ENCODE data around the gene KCTD6.

Gene KCTD6

GRCh38 chr3:58485801-58486435, 6.0 kb upstream of the KCTD6 start:
- no peak for DNase-seq (ENCODE audit: low read depth in 2 of 2)

GRCh38 chr3:58487140-58487886, 4.6 kb upstream of the KCTD6 start:
- DNase-seq (ENCODE audit: low read depth in 2 of 2) = no peak

GRCh38 chr3:58488967-58489366, 2.9 kb upstream of the KCTD6 start:
- DNase-seq (ENCODE audit: low read depth in 2 of 2) = no peak

- no peak for DNase-seq (ENCODE audit: low read depth in 2 of 2)
These were observed 915 bp upstream of the KCTD6 start for GRCh38 chr3:58490860-58491501.

- DNase-seq (ENCODE audit: low read depth in 2 of 2) = no peak
These were observed 604 bp downstream of the KCTD6 start for GRCh38 chr3:58492494-58492905.

- no peak for DNase-seq (ENCODE audit: low read depth in 2 of 2)
These were observed 2.2 kb downstream of the KCTD6 start for GRCh38 chr3:58494107-58494506.

- no peak for DNase-seq (ENCODE audit: low read depth in 2 of 2)
These were observed 3.2 kb downstream of the KCTD6 start for GRCh38 chr3:58495101-58495500.

- no peak for DNase-seq (ENCODE audit: low read depth in 2 of 2)
These were observed 4.4 kb downstream of the KCTD6 start for GRCh38 chr3:58496206-58496857.

GRCh38 chr3:58497097-58497496, 5.2 kb downstream of the KCTD6 start:
- no peak for DNase-seq (ENCODE audit: low read depth in 2 of 2)

GRCh38 chr3:58502872-58503271, 11.0 kb downstream of the KCTD6 start:
- no peak for DNase-seq (ENCODE audit: low read depth in 2 of 2)

- no peak for DNase-seq (ENCODE audit: low read depth in 2 of 2)
These were observed 15.6 kb downstream of the KCTD6 start for GRCh38 chr3:58507356-58508078.

GRCh38 chr3:58508437-58508836, 16.5 kb downstream of the KCTD6 start:
- no peak for DNase-seq (ENCODE audit: low read depth in 2 of 2)

- no peak for DNase-seq (ENCODE audit: low read depth in 2 of 2)
These were observed 22.5 kb downstream of the KCTD6 start for GRCh38 chr3:58514405-58514804.

- no peak for DNase-seq (ENCODE audit: low read depth in 2 of 2)
These were observed 26.4 kb downstream of the KCTD6 start for GRCh38 chr3:58518291-58518789.

GRCh38 chr3:58519668-58520402, 27.9 kb downstream of the KCTD6 start:
- no peak for DNase-seq (ENCODE audit: low read depth in 2 of 2)

- no peak for DNase-seq (ENCODE audit: low read depth in 2 of 2)
These were observed 28.8 kb downstream of the KCTD6 start for GRCh38 chr3:58520403-58521335.

GRCh38 chr3:58521336-58521670, 29.4 kb downstream of the KCTD6 start:
- no peak for DNase-seq (ENCODE audit: low read depth in 2 of 2)

GRCh38 chr3:58521917-58522631, 30.2 kb downstream of the KCTD6 start:
- no peak for DNase-seq (ENCODE audit: low read depth in 2 of 2)

- DNase-seq (ENCODE audit: low read depth in 2 of 2) = no peak
These were observed 31.0 kb downstream of the KCTD6 start for GRCh38 chr3:58522759-58523425.
